ENCODE measurements around the gene SLC23A3.

SLC23A3 gene, protein sequence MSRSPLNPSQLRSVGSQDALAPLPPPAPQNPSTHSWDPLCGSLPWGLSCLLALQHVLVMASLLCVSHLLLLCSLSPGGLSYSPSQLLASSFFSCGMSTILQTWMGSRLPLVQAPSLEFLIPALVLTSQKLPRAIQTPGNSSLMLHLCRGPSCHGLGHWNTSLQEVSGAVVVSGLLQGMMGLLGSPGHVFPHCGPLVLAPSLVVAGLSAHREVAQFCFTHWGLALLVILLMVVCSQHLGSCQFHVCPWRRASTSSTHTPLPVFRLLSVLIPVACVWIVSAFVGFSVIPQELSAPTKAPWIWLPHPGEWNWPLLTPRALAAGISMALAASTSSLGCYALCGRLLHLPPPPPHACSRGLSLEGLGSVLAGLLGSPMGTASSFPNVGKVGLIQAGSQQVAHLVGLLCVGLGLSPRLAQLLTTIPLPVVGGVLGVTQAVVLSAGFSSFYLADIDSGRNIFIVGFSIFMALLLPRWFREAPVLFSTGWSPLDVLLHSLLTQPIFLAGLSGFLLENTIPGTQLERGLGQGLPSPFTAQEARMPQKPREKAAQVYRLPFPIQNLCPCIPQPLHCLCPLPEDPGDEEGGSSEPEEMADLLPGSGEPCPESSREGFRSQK
- 0 to 0.65 (median 0.11) reads per million in 18 experiments for total RNA-seq

- no peak for DNase-seq
Measured at GRCh38 chr2:219169930-219170654, at the start of gene SLC23A3. Gene SLC23A3 (minus strand): TSS chr2:219170029. CDS start chr2:219169984, 45 bp downstream.

DNA sequence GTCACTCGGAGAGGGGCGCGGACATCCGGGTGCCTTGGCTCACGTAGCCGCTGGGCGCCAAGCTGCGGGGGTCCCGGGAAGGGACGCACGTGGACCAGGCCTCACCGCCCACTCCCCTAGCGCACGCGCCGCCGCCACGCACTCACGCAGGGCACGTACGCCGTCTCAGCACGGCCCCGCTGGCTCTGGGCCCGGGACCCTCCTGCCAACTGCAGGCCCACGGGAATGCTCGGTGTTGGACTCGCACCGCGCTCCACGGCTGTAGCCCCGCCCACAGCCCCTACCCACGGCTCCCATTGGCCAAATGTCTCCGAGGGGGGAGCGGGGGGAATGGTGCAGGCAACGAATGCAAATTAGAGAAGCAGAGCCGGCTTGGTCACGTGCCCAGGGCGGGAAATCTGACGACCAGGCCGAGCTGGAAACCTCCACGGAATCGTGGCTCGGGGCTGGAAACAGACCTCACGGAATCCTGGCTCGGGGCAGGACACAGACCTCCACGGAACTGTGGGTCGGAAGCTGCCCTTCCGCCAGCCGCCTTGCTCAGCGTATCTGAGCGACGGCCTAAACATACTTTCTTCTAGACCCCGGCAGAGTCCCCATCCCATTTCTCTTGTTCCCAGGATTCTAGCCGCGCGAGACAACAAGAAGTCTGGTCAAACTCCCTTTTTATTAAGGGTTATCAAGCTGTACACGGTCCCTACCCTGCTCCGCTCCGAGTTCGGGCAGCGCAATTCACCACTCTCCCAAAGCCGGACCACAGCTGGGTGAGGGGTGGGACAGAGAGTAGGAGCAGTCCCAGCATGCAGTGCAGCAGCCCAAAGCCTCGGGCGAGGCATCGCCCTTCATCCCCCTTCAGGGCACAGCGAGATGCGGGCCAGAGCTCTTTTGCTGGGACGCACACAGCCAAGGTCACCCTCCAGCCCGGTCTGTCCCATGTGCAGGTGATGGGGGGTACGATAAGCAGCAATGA, 49.2 kb upstream of the SLC23A3 start, which contains the start of gene ABCB6:
Gene ABCB6, minus strand, starts transcription at position 227 of the 970 bp plus-strand sequence. CDS start 285 bp downstream, outside the sequence.
- peak; percentile 43 to 63 for DNase-seq

- DNase-seq = peak; percentile 17 to 54
Measured at GRCh38 chr2:219218217-219218731, 48.4 kb upstream of the SLC23A3 start.

GRCh38 chr2:219216535-219216915, 46.7 kb upstream of the SLC23A3 start:
- DNase-seq = no peak

- DNase-seq = no peak
Measured at GRCh38 chr2:219215871-219216534, 46.2 kb upstream of the SLC23A3 start.

DNA sequence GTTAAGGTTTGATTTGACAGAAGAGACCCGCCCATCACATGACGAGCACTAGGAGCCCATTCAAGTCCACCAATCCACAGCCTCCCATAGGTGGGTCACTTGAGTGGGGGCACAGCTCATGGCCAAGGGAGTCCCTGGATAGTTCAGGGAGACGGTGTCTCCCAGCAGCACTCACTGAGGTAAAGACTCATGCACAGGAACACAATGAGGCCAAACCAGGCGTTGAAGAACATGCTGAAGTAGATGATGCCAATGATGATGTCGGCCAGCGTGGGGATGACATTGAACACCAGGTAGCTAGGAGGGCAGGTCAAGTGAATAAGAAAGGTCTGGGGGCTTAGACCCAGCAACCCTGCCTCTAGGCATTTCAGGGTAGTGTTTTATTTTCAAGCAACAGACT, 45.0 kb upstream of the SLC23A3 start:
- DNase-seq = no peak

- no peak for DNase-seq
Measured at GRCh38 chr2:219214141-219214540, 44.3 kb upstream of the SLC23A3 start.

- DNase-seq = no peak
Measured at GRCh38 chr2:219213486-219214071, 43.8 kb upstream of the SLC23A3 start.

- no peak for DNase-seq
Measured at GRCh38 chr2:219213026-219213415, 43.2 kb upstream of the SLC23A3 start.

DNA sequence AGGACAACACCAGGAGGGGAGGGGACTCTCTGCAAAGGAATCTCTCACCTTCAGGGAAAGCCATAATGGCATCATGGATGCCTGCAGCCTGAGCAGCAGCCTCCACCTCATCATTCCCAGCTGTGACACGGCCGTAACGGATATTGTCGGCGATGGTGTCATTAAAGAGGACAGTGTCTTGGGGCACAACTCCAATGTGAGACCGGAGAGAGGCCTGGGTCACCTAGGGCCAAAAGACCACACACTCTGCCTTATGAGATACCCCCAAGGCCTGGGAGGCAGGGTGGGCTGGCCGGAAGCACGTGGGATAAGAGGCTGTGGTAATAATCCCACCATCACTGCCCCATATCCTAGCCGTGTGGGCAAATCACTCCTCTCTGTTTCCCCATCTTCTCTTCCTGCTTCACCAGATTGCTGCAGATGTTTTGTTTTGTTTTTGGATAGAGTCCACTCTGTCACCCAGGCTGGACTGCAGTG, 41.1 kb upstream of the SLC23A3 start:
- no peak for DNase-seq

- DNase-seq = no peak
Measured at GRCh38 chr2:219210196-219210885, 40.5 kb upstream of the SLC23A3 start.

DNA sequence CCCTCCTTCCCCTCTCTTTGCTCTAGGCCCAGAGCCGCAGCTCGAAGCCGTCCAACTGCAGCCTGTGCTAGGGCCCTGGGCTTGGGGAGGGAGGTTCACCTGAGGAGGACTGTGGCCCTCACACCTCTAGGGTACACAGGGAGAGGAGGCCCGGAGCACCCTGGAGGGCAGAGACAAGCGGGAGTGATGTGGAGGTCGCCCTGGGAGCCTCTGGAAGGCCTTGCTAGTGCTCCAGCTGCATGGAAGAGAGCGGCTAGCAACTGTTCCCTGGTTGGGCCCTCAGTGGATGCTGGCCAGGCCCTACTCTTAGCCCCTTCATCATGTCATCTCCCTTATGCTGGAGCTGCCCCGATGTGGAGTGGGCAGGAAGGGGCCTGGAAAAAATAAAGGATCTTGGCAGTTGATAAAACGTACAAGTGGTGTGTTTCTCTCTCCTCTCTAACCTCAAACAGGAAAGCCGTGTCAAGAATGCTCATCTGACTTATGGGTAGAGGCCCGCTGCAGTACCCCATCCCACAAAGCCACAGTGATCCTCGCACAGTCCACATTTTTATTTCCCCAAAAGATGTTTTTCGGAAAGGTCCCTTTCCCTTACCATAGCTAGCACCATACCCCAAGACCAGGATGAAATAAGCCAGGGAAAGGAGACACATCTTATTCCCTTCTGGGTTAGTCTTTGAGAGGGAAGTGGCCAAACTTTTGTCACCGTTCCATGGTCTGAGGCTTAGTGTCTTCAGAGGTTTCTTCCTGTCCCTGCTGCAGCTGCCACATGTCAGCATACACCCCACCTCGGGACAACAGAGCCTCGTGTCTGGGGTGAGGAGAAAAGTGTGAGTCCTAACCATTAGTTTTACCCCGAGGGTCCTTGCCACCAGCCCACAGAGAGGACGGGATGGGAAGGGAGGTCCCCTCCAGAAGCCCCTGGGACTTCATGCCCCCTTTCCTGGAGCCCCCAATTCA, 39.7 kb upstream of the SLC23A3 start:
- DNase-seq = no peak

GRCh38 chr2:219207884-219208740, 38.3 kb upstream of the SLC23A3 start:
- no peak for DNase-seq

- no peak for DNase-seq
Measured at GRCh38 chr2:219207134-219207883, 37.5 kb upstream of the SLC23A3 start.

DNA sequence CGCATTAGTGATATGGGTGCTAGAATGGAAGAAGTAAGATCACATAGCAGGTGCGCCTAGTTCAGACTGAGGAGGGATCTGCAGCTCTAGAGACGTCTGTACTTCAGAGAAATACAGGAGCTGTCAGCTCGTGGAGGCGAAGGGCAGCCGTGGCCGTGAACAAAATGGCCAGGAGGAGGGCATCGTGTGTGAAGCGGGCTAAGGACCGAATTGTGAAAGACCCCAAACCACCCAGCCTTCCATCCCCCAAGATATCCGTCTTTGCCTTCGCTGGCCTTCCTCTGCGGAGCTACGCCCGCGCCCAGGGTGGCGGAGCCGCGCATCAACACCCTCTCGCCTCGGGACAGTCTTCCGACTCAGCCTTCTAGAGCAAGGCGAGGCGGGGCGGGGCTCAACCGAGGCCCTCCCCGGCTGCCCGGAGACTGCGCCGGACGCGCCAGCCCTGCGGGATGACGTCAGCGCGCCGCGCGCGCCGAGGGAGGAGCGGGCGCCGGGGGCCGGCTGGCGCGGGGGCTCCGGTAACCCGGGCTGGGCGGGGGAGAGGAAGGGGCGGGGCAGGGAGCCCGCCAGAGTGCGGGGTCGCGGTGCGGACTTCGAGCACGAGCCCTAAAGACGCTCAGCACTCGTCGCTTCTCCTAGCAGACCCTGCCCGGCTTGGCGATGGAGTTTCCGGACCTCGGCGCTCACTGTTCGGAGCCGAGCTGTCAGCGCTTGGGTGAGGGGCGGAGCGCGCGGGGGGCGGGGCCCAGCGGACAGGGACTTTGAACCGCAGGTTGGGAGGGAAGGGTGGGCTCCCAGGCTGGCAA, 36.7 kb upstream of the SLC23A3 start, which contains the start of gene ZFAND2B:
Gene ZFAND2B, plus strand, starts transcription at position 455 of the 806 bp plus-strand sequence. Its CDS starts 206 bp downstream, at position 661.
- DNase-seq = peak; percentile 93 to 96

- DNase-seq = no peak
Measured at GRCh38 chr2:219205981-219206327, 36.1 kb upstream of the SLC23A3 start.
